PC-9 (cell line): Measurements from ENCODE around the gene STIMATE. TPM values are rescaled to one million over a fixed set of nuclear protein-coding genes. Genes with fewer than 3 reads are reported as not detected.

Source experiments
- BruUV-seq: library from RNA; stranded (reverse); fragments of 400-500 nt; replicated peaks from 2 replicates; lab custom pipeline; 2021; lab: Mats Ljungman, UMichigan
- CTCF ChIA-PET: fragments of 300-600 bp; sonication (Branson Sonifier 250); formaldehyde crosslinking; loops from one replicate; lab custom pipeline; 2022; ENCODE audit warnings: antibody characterized with exemption; lab: Charles Lee
- POLR2A ChIA-PET: fragments of 300-600 bp; sonication (Branson Sonifier 250); formaldehyde crosslinking; loops from one replicate; lab custom pipeline; 2022; ENCODE audit warnings: antibody characterized with exemption; ENCODE audit not compliant: unreplicated experiment; lab: Charles Lee
- DNase-seq, 2 experiments: peaks; one replicate each; pipeline versions ENCODE4 v3.0.0 to v3.0.0-alpha.2; 2015 to 2022; ENCODE audit warnings: mixed read lengths in 1 of 2
- H2AFZ ChIP-seq: fragments of 200-600 bp; sonication (generic); 2 replicates; pipeline ENCODE4 v1.8.1; 2017; ENCODE audit warnings: antibody characterized with exemption
- H3F3A ChIP-seq: fragments of 200-600 bp; sonication (generic); 2 replicates; pipeline ENCODE4 v1.8.1; 2017; ENCODE audit warnings: antibody characterized with exemption, mild to moderate bottlenecking, low read depth; ENCODE audit not compliant: insufficient read depth
- H3K27ac ChIP-seq: fragments of 200-600 bp; sonication (generic); 2 replicates; pipeline ENCODE4 v1.6.1; 2016; ENCODE audit warnings: mixed run types
- H3K27me3 ChIP-seq: fragments of 200-600 bp; sonication (generic); 2 replicates; pipeline ENCODE4 v1.6.1; 2016; ENCODE audit warnings: low read depth, mixed run types; ENCODE audit not compliant: insufficient read depth
- H3K36me3 ChIP-seq: fragments of 200-600 bp; sonication (generic); 2 replicates; pipeline ENCODE4 v1.6.1; 2016; ENCODE audit warnings: low read depth, mixed run types
- H3K4me1 ChIP-seq: fragments of 200-600 bp; sonication (generic); replicated peaks from 2 replicates; pipeline ENCODE4 v1.6.1; 2016; ENCODE audit warnings: mixed run types; ENCODE audit not compliant: insufficient read depth
- H3K4me2 ChIP-seq: fragments of 200-600 bp; sonication (generic); 2 replicates; pipeline ENCODE4 v1.6.1; 2017; ENCODE audit warnings: mixed run types
- H3K4me3 ChIP-seq: fragments of 200-600 bp; sonication (generic); 2 replicates; pipeline ENCODE4 v1.6.1; 2016; ENCODE audit warnings: mixed run types
- H3K79me2 ChIP-seq: fragments of 200-600 bp; sonication (generic); 2 replicates; pipeline ENCODE4 v1.6.1; 2017; ENCODE audit warnings: low read depth, mixed run types
- H3K9me2 ChIP-seq: fragments of 200-600 bp; sonication (generic); 2 replicates; pipeline ENCODE4 v1.8.1; 2017; ENCODE audit warnings: mild to moderate bottlenecking; ENCODE audit not compliant: insufficient read depth
- H3K9me3 ChIP-seq: fragments of 200-600 bp; sonication (generic); 2 replicates; pipeline ENCODE4 v1.8.1; 2016; ENCODE audit warnings: low read depth; ENCODE audit not compliant: insufficient read depth
- H4K20me1 ChIP-seq: fragments of 200-600 bp; sonication (generic); 2 replicates; pipeline ENCODE4 v1.8.1; 2017; ENCODE audit not compliant: insufficient read depth
- CTCF ChIP-seq: fragments of 200-600 bp; sonication (generic); conservative IDR thresholded peaks from 2 replicates; pipeline ENCODE4 v1.6.1; 2017; ENCODE audit warnings: mixed run types, antibody characterized with exemption, mild to moderate bottlenecking, moderate library complexity
- EZH2 ChIP-seq: fragments of 200-600 bp; sonication (generic); IDR thresholded peaks from 2 replicates; pipeline ENCODE4 v1.8.0; 2017; ENCODE audit warnings: antibody characterized with exemption, low read depth
- intact Hi-C: fragments of 100-400 bp; cut with micrococcal nuclease; formaldehyde crosslinking; loops from one replicate; pipeline ENCODE4 v1.10.0; 2022; ENCODE audit not compliant: unreplicated experiment
- total RNA-seq: library from RNA; stranded (reverse); gene quantifications from 2 replicates; pipeline ENCODE4 v1.2.3, GENCODE V29; 2021

Gene STIMATE
- total RNA-seq, 1 experiment from 2014 or later, result 16.8 TPM

- Histone ChIP-seq H3K27ac (no peak overlapping the region), H2AFZ (no peak overlapping the region), H4K20me1 (0 out of 2 replicates have a peak, but pooled peaks cover 3% of the 10 kb centered on the region), H3F3A (no peaks in the 10 kb centered on the region), H3K4me2 (no peak overlapping the region), H3K9me2 (no peaks in the 10 kb centered on the region), H3K27me3 (no peaks in the 10 kb centered on the region), H3K4me1 (no peaks in the 10 kb centered on the region), H3K36me3 (no peaks in the 10 kb centered on the region), H3K4me3 (no peak overlapping the region), H3K9me3 (no peaks in the 10 kb centered on the region), H3K79me2 (no peaks in the 10 kb centered on the region)
- ChIA-PET CTCF (no interaction called here), POLR2A (no interaction called here)
- no peak for DNase-seq
- BruUV-seq, result no TSS peak
- TF ChIP-seq EZH2, result no peak
- no peak for TF ChIP-seq CTCF
- intact Hi-C loops, result no loop called here
Observed at GRCh38 chr3:52852419-52852818, 44.9 kb downstream of the STIMATE start.

GRCh38 chr3:52851348-52851747 lies 46.0 kb downstream of the STIMATE start:
- no peaks in the 10 kb centered on the region for H3K9me2 ChIP-seq
- no peak overlapping the region for H3K4me3 ChIP-seq
- H3K4me1 ChIP-seq, result no peaks in the 10 kb centered on the region
- ChIA-PET CTCF (interaction anchor here (0.6 kb wide), 1 partner anchor 347 kb away, joined by 6 read pairs; no protein-coding TSS in a partner anchor), POLR2A (no interaction called here)
- H2AFZ ChIP-seq, result no peak overlapping the region
- no peaks in the 10 kb centered on the region for H3K9me3 ChIP-seq
- H3K79me2 ChIP-seq, result no peaks in the 10 kb centered on the region
- no peaks in the 10 kb centered on the region for H3K27me3 ChIP-seq
- TF ChIP-seq EZH2 (no peak), CTCF (peak; percentile 73)
- 0 out of 2 replicates have a peak, but pooled peaks cover 3% of the 10 kb centered on the region for H4K20me1 ChIP-seq
- intact Hi-C loops, result loop anchor here (1.0 kb wide), 1 partner anchor 221 kb away; no protein-coding TSS in a partner anchor
- no TSS peak for BruUV-seq
- peak; percentile 38 to 44 for DNase-seq
- no peak overlapping the region for H3K4me2 ChIP-seq
- H3K36me3 ChIP-seq, result no peaks in the 10 kb centered on the region
- H3K27ac ChIP-seq, result no peak overlapping the region
- H3F3A ChIP-seq, result no peaks in the 10 kb centered on the region

GRCh38 chr3:52849656-52850055 lies 47.7 kb downstream of the STIMATE start:
- Histone ChIP-seq H3K36me3 (no peaks in the 10 kb centered on the region), H2AFZ (no peak overlapping the region), H3K27me3 (no peaks in the 10 kb centered on the region), H3K9me2 (no peaks in the 10 kb centered on the region), H3K4me1 (no peaks in the 10 kb centered on the region), H3K4me3 (no peak overlapping the region), H4K20me1 (0 out of 2 replicates have a peak, but pooled peaks cover 3% of the 10 kb centered on the region), H3K79me2 (no peaks in the 10 kb centered on the region), H3F3A (no peaks in the 10 kb centered on the region), H3K27ac (no peak overlapping the region), H3K4me2 (no peak overlapping the region), H3K9me3 (no peaks in the 10 kb centered on the region)
- ChIA-PET CTCF (no interaction called here), POLR2A (no interaction called here)
- BruUV-seq, result no TSS peak
- DNase-seq, result no peak
- no peak for TF ChIP-seq CTCF
- intact Hi-C loops, result no loop called here
